ENCODE measurements around the gene SELENON. TPM values are rescaled to one million over a fixed set of nuclear protein-coding genes. Genes with fewer than 3 reads are reported as not detected.
A peak's percentile ranks its signal among the peaks of the same experiment; 100 is the strongest.

Gene SELENON
- total and polyA plus RNA-seq, 2 of the 13 experiments (the other 11 are each of a cell fraction or from before 2014, with no cell fraction given) = 3.8 to 8.0 TPM

DNA sequence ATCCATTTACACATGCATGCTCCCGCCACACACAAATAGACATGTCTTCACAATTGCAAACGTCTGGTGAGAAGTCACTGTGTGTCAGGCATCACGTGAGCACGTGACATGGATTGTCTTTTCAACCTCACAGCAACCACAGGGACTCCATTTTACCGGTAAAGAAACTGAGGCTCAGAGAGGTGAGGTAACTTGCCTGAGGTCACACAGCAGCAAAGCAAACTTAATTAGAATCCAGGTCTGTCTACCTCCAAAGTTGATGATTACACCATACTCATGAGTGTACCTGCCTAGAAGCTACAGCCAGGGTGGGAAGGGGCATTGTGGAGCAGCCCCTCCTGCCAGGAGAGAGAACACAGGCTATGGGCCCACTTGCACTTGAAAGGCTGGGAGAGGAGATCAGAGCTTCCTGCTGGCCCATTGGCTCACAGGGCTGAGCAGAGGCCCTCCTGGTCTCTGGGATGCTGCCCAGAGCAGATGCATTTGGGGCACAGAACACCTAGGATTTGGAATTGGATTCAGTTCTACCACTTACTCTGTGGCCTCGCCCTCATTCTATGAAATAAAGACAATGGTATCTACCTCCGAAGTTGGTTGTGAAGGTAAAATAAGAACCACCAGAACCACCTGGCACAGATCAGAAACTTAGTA lies 44.4 kb upstream of the SELENON start:
- Histone ChIP-seq H3K79me2 (ENCODE audit: insufficient read depth, low read length) (no peaks in the 10 kb centered on the region), H3K4me3 (replicated peaks in 1 of 3; ENCODE audit: insufficient read depth in 1 of 3, low read depth in 2 of 3, low read length in 3 of 3) (no peak overlapping the region), H2AFZ (ENCODE audit: low read length) (no peak overlapping the region), H3K36me3 (replicated peaks in 1 of 2; ENCODE audit: control insufficient read depth in 1 of 2, insufficient read depth in 2 of 2, low read length in 2 of 2) (no peaks in the 10 kb centered on the region), H3K27me3 (ENCODE audit: control insufficient read depth in 1 of 2, insufficient read depth in 2 of 2, low read length in 2 of 2) (peaks cover 10 to 80% of the 10 kb centered on the region in 2 experiments), H3K9ac (ENCODE audit: insufficient read depth, low read depth, low read length) (no peak overlapping the region), H3K9me3 (ENCODE audit: low read length) (no peaks in the 10 kb centered on the region), H3K27ac (ENCODE audit: extremely low read length, insufficient read depth, low read length) (no peak overlapping the region), H3K4me2 (ENCODE audit: low read depth, low read length) (no peak overlapping the region), H4K20me1 (ENCODE audit: insufficient read depth, low read length) (no peaks in the 10 kb centered on the region), H3K4me1 (ENCODE audit: insufficient read depth, low read length) (no peaks in the 10 kb centered on the region)
- in situ Hi-C loops (cut with HindIII; ENCODE audit: extremely low pct_ligation_motif_present, low pct_unique_long_range_greater_than_20kb) = loop anchor here (5.0 kb wide), 1 partner anchor 42 kb away; no protein-coding TSS in a partner anchor
- no peak for ATAC-seq
- FAIRE-seq = no peak
- DNase-seq (ENCODE audit: low spot score) = no peak
- no TSS peak for BruUV-seq (replicated peaks)
- intact Hi-C loops (cut with micrococcal nuclease; ENCODE audit: unreplicated experiment) = loop anchor here (5.0 kb wide), 1 partner anchor 42 kb away; no protein-coding TSS in a partner anchor
- 27% methylated on average over 7 of the region's 7 CpGs for WGBS (ENCODE audit: low lambda C conversion rate)
- TF ChIP-seq SIN3A (IDR thresholded peaks at IDR 0.05; ENCODE audit: borderline replicate concordance, low read depth, low read length) (no peak), MIER2 (CRISPR knock-in tag; IDR thresholded peaks at IDR 0.05) (no peak), ZNF768 (CRISPR knock-in tag; IDR thresholded peaks at IDR 0.05) (peak; percentile 62; the same call in 1 of the 2 replicates)
- ChIA-PET POLR2A (no interaction called here), CTCF (ENCODE audit: low intra/inter-chr PET ratio, low total read pairs) (no interaction called here)

DNA sequence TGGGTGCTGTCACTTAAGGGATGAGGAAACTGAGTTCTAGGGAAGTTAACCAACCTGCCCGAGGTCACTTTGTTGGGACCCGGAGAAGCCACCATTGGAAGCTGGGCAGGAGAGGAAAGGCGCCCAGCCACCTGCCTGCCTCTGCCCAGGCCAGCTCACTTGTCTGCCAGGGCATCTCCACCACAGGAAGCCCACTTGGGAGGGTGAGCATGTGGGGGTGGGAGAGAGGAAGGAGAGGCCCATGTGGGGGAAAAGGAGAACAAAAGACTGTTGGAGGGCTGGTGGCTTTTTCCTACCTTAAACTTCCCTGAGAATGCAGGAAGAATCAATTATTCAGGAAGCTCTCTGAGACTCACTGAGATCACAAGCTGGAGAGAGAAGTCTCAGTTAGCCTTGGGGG lies 43.8 kb upstream of the SELENON start:
- Histone ChIP-seq H3K9me3 (ENCODE audit: low read length) (no peaks in the 10 kb centered on the region), H3K4me2 (ENCODE audit: low read depth, low read length) (no peak overlapping the region), H3K9ac (ENCODE audit: insufficient read depth, low read depth, low read length) (no peak overlapping the region), H2AFZ (ENCODE audit: low read length) (no peak overlapping the region), H3K4me1 (ENCODE audit: insufficient read depth, low read length) (no peaks in the 10 kb centered on the region), H3K27ac (ENCODE audit: extremely low read length, insufficient read depth, low read length) (no peak overlapping the region), H3K4me3 (replicated peaks in 1 of 3; ENCODE audit: insufficient read depth in 1 of 3, low read depth in 2 of 3, low read length in 3 of 3) (no peak overlapping the region), H3K27me3 (ENCODE audit: control insufficient read depth in 1 of 2, insufficient read depth in 2 of 2, low read length in 2 of 2) (peaks cover 10 to 78% of the 10 kb centered on the region in 2 experiments), H3K36me3 (replicated peaks in 1 of 2; ENCODE audit: control insufficient read depth in 1 of 2, insufficient read depth in 2 of 2, low read length in 2 of 2) (no peaks in the 10 kb centered on the region), H3K79me2 (ENCODE audit: insufficient read depth, low read length) (no peaks in the 10 kb centered on the region), H4K20me1 (ENCODE audit: insufficient read depth, low read length) (no peaks in the 10 kb centered on the region)
- ChIA-PET CTCF (ENCODE audit: low intra/inter-chr PET ratio, low total read pairs) (no interaction called here), POLR2A (no interaction called here)
- FAIRE-seq (no peak), ATAC-seq (no peak), DNase-seq (ENCODE audit: low spot score) (no peak)
- WGBS (ENCODE audit: low lambda C conversion rate) = 50% methylated on average over 3 of the region's 3 CpGs
- in situ Hi-C loops (cut with HindIII; ENCODE audit: extremely low pct_ligation_motif_present, low pct_unique_long_range_greater_than_20kb) = loop anchor here (5.0 kb wide), 1 partner anchor 41 kb away; no protein-coding TSS in a partner anchor
- no TSS peak for BruUV-seq (replicated peaks)
- intact Hi-C loops (cut with micrococcal nuclease; ENCODE audit: unreplicated experiment) = loop anchor here (5.0 kb wide), 1 partner anchor 41 kb away; no protein-coding TSS in a partner anchor
- TF ChIP-seq NPAS2 (CRISPR knock-in tag; IDR thresholded peaks at IDR 0.05; ENCODE audit: borderline replicate concordance) = no peak
- no peak for TF ChIP-seq MLLT10 (CRISPR knock-in tag; IDR thresholded peaks at IDR 0.05)
- no peak for TF ChIP-seq U2AF1 (optimal IDR thresholded peaks at IDR 0.05; ENCODE audit: low read depth, low read length)
- TF ChIP-seq ARID2 (CRISPR knock-in tag; IDR thresholded peaks at IDR 0.05; ENCODE audit: borderline replicate concordance) = no peak
- TF ChIP-seq, protein P1, sequence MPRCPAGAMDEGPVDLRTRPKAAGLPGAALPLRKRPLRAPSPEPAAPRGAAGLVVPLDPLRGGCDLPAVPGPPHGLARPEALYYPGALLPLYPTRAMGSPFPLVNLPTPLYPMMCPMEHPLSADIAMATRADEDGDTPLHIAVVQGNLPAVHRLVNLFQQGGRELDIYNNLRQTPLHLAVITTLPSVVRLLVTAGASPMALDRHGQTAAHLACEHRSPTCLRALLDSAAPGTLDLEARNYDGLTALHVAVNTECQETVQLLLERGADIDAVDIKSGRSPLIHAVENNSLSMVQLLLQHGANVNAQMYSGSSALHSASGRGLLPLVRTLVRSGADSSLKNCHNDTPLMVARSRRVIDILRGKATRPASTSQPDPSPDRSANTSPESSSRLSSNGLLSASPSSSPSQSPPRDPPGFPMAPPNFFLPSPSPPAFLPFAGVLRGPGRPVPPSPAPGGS (CRISPR knock-in tag; IDR thresholded peaks at IDR 0.05) = no peak
- TF ChIP-seq, protein P2, sequence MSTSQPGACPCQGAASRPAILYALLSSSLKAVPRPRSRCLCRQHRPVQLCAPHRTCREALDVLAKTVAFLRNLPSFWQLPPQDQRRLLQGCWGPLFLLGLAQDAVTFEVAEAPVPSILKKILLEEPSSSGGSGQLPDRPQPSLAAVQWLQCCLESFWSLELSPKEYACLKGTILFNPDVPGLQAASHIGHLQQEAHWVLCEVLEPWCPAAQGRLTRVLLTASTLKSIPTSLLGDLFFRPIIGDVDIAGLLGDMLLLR (CRISPR knock-in tag; IDR thresholded peaks at IDR 0.05) = no peak
- no peak for TF ChIP-seq ZNF615 (CRISPR knock-in tag; IDR thresholded peaks at IDR 0.05; ENCODE audit: borderline replicate concordance)
- TF ChIP-seq KDM1A (CRISPR knock-in tag; IDR thresholded peaks at IDR 0.05) = no peak
- no peak for TF ChIP-seq ZNF230 (CRISPR knock-in tag; IDR thresholded peaks at IDR 0.05)
- TF ChIP-seq ZNF282 (IDR thresholded peaks at IDR 0.05; ENCODE audit: partially characterized antibody) = no peak
- TF ChIP-seq, protein P3, sequence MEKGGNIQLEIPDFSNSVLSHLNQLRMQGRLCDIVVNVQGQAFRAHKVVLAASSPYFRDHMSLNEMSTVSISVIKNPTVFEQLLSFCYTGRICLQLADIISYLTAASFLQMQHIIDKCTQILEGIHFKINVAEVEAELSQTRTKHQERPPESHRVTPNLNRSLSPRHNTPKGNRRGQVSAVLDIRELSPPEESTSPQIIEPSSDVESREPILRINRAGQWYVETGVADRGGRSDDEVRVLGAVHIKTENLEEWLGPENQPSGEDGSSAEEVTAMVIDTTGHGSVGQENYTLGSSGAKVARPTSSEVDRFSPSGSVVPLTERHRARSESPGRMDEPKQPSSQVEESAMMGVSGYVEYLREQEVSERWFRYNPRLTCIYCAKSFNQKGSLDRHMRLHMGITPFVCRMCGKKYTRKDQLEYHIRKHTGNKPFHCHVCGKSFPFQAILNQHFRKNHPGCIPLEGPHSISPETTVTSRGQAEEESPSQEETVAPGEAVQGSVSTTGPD (CRISPR knock-in tag; IDR thresholded peaks at IDR 0.05) = no peak
- TF ChIP-seq, protein P4, sequence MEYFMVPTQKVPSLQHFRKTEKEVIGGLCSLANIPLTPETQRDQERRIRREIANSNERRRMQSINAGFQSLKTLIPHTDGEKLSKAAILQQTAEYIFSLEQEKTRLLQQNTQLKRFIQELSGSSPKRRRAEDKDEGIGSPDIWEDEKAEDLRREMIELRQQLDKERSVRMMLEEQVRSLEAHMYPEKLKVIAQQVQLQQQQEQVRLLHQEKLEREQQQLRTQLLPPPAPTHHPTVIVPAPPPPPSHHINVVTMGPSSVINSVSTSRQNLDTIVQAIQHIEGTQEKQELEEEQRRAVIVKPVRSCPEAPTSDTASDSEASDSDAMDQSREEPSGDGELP (IDR thresholded peaks at IDR 0.05; ENCODE audit: borderline replicate concordance, low read depth) = no peak
